NCI-H345 treated with DMSO at 0.1 percent for 48 hours (cell line): ENCODE results near the gene THOC6.
"Not testable (repeated sequence)": the region's sequence is repeated elsewhere in the genome, so short reads cannot be mapped to it uniquely, and the experiment has no call there.

Experiments
- DNase-seq: peaks from one replicate; lab custom pipeline; 2025; ENCODE audit not compliant: unreplicated experiment; lab: John Stamatoyannopoulos, UW

The THOC6 gene

DNA sequence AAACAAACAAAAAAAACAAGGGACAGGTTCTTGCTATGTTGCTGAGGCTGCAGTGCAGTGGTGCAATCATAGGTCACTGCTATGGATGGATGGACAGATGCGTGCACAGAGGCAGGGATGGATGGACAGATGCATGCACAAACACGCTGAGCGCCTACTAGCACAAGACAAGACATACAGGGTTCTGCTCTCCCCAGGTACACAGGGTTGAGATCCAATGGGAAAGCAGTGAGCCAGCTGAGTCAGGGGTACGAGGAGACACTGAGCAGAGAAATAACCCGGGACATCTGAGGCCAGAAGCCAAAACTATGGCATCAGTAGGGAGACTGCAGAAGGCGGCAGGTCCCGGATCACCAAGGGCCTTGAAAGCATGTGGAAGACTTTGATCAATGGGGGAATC, 47.8 kb downstream of the THOC6 start:
- DNase-seq, result no peak

DNA sequence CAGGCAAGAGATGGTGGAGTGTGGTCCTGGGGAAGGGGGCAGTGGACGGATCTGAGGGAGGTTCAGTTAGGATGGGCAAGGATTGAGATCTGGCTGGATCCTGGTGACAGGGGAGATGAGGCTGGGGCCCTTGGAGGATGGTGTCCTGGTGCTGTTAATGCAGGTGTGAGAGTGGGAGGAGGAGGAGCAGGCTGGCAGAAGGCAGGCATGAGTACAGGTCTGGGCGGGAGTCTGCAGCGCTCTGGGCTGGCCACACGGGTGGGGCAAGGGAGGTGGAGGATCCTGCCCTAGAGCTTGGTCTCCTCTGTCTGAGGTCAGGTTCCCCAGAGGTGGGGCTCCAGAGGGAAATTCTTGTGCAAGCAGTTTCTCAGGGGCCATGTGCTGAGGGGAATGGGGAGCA, 48.3 kb downstream of the THOC6 start:
- DNase-seq, result not testable (repeated sequence)

DNA sequence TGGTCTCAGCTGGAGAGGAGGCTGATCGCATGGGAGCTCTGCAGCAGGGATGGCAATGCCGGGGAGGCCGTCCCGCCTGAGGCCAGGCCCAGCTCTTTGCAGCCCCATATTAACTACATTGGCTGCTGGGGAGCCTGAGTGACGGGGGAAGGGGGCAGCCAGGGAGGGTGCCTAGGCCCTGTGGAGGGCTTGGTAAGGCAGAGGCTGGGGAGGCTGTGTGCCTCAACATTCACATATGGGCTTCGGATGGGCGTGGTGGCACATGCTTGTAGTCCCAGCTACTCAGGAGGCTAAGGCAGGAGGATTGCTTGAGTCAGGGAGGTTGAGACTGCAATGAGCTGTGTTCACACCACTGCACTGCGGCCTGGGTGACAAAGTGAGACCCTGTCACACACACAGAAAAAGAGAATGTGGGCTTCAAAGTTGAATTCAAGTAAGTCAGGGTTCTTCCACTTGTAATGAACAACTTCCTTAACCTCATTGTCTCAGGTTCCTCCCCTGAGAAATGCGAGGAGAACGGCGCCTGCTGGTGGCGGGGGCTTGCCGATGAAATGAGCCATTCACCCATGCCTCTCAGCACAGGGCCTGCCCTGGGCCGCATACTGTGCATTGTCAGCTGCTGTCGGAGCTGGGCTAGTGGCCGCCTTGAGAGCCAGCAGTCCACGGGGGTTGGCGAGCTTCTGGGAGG, 48.9 kb downstream of the THOC6 start:
- not testable (repeated sequence) for DNase-seq

GRCh38 chr16:3073448-3073847, 49.6 kb downstream of the THOC6 start:
- no peak for DNase-seq

DNA sequence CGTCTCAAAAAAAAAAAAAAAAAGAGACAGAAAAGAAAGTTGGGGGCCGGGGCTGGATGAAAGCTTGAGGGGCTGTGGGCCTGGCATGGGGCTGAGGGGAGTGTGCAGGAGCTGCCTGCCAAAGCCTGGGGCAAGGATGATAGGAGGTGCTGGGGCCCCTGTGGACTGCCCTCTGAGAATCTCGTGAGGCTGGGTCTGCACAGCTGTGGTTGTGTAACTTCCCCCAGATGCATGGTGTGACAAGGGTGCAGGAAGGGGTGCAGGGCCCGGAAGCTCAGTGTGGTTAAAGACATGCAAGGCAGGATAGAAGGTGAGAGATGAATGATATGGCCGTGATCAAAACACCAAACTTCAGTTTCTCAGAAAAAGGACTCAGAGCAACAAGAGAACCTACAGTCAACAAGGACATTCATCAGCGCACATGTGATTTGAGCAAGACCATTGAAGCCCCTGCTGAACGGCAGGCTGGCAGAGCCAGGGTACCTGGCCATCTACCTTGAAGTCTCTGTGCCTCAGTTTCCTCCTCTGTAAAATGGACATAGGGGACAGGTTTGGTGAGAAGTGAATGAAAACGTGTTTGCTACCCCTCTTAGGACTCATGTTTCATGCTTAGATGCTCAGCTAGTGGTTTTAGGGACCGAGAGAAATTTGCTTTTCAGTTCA, 51.2 kb downstream of the THOC6 start:
- DNase-seq, result no peak

DNA sequence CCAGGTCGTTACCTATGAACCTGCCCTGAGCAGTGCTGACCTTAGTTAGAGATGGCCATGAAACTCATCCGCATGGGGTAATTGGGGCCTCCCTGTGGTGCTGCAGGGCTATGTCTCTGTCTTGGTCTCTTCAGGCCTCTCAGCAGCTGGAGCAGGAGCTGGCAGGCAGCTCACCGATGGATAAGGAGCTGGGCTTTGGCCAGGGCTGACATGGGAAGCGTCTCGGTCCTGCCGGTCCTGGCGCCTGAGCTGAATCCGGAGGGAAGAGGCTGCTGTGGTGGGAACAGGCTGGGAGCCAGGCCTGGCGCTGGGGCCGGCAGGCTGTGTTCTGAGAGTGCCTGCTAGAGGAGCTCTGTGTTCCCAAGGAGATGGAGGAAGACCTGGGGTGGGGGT, 51.7 kb downstream of the THOC6 start:
- DNase-seq, result no peak

- not testable (repeated sequence) for DNase-seq
Measured at GRCh38 chr16:3075946-3076345, 52.1 kb downstream of the THOC6 start.

DNA sequence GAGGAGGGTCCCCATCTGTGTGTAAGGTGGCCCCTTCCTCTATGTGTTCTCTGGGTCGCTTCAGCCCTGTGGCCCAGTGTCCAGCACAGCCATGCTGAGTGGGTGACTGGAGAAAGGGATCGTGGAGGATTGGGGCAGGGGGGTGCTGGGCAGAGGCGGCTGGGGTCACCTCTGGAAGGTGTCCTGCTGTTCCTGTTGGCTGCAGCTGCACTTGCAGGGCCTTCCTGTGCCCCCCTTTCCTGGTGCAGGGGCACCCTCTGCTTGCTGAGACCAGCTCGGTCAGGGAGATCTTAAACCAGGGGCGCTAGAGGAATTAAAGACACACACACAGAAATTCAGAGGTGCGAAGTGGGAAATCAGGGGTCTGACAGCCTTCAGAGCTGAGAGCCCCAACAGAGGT, 52.7 kb downstream of the THOC6 start:
- no peak for DNase-seq
